HG03442 (cell line): ENCODE results near the gene RABL6.
"Not testable (repeated sequence)": the region's sequence is repeated elsewhere in the genome, so short reads cannot be mapped to it uniquely, and the experiment has no call there.

ENCODE experiments used
- ATAC-seq: cut with Tn5 transposase; IDR thresholded peaks from one replicate; pipeline ENCODE4 v1.9.1; 2021; ENCODE audit warnings: mild to moderate bottlenecking, moderate library complexity; ENCODE audit not compliant: unreplicated experiment

RABL6 gene

GRCh38 chr9:136807281-136808074 lies at the start of gene RABL6:
Gene RABL6 (plus strand): TSS chr9:136807948. CDS start chr9:136808197, 249 bp downstream.
- peak; percentile 72 for ATAC-seq

- ATAC-seq, result no peak
Observed at GRCh38 chr9:136759001-136759400, 48.7 kb upstream of the RABL6 start.

GRCh38 chr9:136759436-136760325 lies 48.1 kb upstream of the RABL6 start:
- ATAC-seq, result no peak

- no peak for ATAC-seq
Observed at GRCh38 chr9:136760424-136760823, 47.3 kb upstream of the RABL6 start.

- ATAC-seq, result not testable (repeated sequence)
Observed at GRCh38 chr9:136760834-136761544, 46.8 kb upstream of the RABL6 start.

- no peak for ATAC-seq
Observed at GRCh38 chr9:136761545-136761981, 46.2 kb upstream of the RABL6 start.

- no peak for ATAC-seq
Observed at GRCh38 chr9:136762221-136762691, 45.5 kb upstream of the RABL6 start.

- ATAC-seq, result no peak
Observed at GRCh38 chr9:136762915-136763648, 44.7 kb upstream of the RABL6 start.

GRCh38 chr9:136763649-136764035 lies 44.1 kb upstream of the RABL6 start:
- no peak for ATAC-seq

GRCh38 chr9:136764301-136764891 lies 43.4 kb upstream of the RABL6 start, which contains the start of gene LCN15:
Gene LCN15 (minus strand): TSS chr9:136764518. CDS start chr9:136764488, 30 bp downstream.
- ATAC-seq, result no peak

- ATAC-seq, result no peak
Observed at GRCh38 chr9:136765041-136765440, 42.7 kb upstream of the RABL6 start.

GRCh38 chr9:136765745-136766409 lies 41.9 kb upstream of the RABL6 start:
- ATAC-seq, result not testable (repeated sequence)

GRCh38 chr9:136766410-136767120 lies 41.2 kb upstream of the RABL6 start:
- ATAC-seq, result not testable (repeated sequence)

- no peak for ATAC-seq
Observed at GRCh38 chr9:136769710-136770191, 38.0 kb upstream of the RABL6 start.

GRCh38 chr9:136771907-136772415 lies 35.8 kb upstream of the RABL6 start:
- ATAC-seq, result no peak

GRCh38 chr9:136773386-136774044 lies 34.2 kb upstream of the RABL6 start:
- ATAC-seq, result no peak

- ATAC-seq, result no peak
Observed at GRCh38 chr9:136774416-136775045, 33.2 kb upstream of the RABL6 start.
